AG04449 (cell line): ENCODE measurements around the gene C1orf21.

Experiments used
- CTCF ChIA-PET: fragments of 350-600 bp; formaldehyde crosslinking; extraction: SDS; loops from one replicate; lab custom pipeline; 2021; ENCODE audit warnings: antibody characterized with exemption; lab: Yijun Ruan, JAX
- POLR2A ChIA-PET: fragments of 400-600, 350-600 bp; formaldehyde crosslinking; extraction: SDS; loops from one replicate; lab custom pipeline; 2020; ENCODE audit warnings: antibody characterized with exemption, inconsistent platforms; lab: Yijun Ruan, JAX
- DNase-seq: peaks from one replicate; pipeline ENCODE4 v3.0.0-alpha.2; 2010; ENCODE audit warnings: low read depth, low spot score
- H3K4me3 ChIP-seq: 2 replicates; pipeline ENCODE4 v1.5.1; 2011; ENCODE audit warnings: low read depth, mild to moderate bottlenecking, control low read depth, low read length
- CTCF ChIP-seq: IDR thresholded peaks from one replicate; pipeline ENCODE4 v1.5.1; 2011; ENCODE audit warnings: mild to moderate bottlenecking, moderate library complexity, low read length, control low read depth, inconsistent platforms; ENCODE audit not compliant: insufficient read depth; ENCODE audit errors: missing control alignments

The C1orf21 gene

GRCh38 chr1:184553845-184554244 is 167.0 kb downstream of the C1orf21 start:
- H3K4me3 ChIP-seq = no peak overlapping the region
- no peak for TF ChIP-seq CTCF
- no peak for DNase-seq
- ChIA-PET CTCF (no interaction called here), POLR2A (no interaction called here)

GRCh38 chr1:184555665-184556641 is 169.1 kb downstream of the C1orf21 start:
- CTCF ChIA-PET = interaction anchor here (1.4 kb wide), 1 partner anchor 108 kb away, joined by 4 read pairs; no protein-coding TSS in a partner anchor
- no peak for TF ChIP-seq CTCF
- H3K4me3 ChIP-seq = no peak overlapping the region
- no peak for DNase-seq
- POLR2A ChIA-PET = no interaction called here

GRCh38 chr1:184556665-184557064 is 169.8 kb downstream of the C1orf21 start:
- CTCF ChIA-PET = interaction anchor here (1.4 kb wide), 1 partner anchor 107 kb away, joined by 4 read pairs; no protein-coding TSS in a partner anchor
- no peak for TF ChIP-seq CTCF
- POLR2A ChIA-PET = no interaction called here
- DNase-seq = no peak
- H3K4me3 ChIP-seq = no peak overlapping the region

- TF ChIP-seq CTCF = no peak
- ChIA-PET CTCF (interaction anchor here (1.0 to 1.4 kb wide), 2 partner anchors 106 to 315 kb away, joined by 3 to 4 read pairs; no protein-coding TSS in a partner anchor), POLR2A (no interaction called here)
- no peak for DNase-seq
- H3K4me3 ChIP-seq = no peak overlapping the region
Observed at GRCh38 chr1:184557423-184558347, 170.9 kb downstream of the C1orf21 start.

- no peak for DNase-seq
- ChIA-PET CTCF (interaction anchor here (1.0 kb wide), 1 partner anchor 316 kb away, joined by 3 read pairs; no protein-coding TSS in a partner anchor), POLR2A (no interaction called here)
- TF ChIP-seq CTCF = no peak
- no peak overlapping the region for H3K4me3 ChIP-seq
Observed at GRCh38 chr1:184558691-184559090, 171.9 kb downstream of the C1orf21 start.
